Stimulated activated CD4-positive, alpha-beta T cell treated with anti-CD3 and anti-CD28 coated beads, Interleukin-4, amount 100 ng/mL, for 48 hours (primary cell): ENCODE measurements around the gene PSMD1.
"Not testable (repeated sequence)": the region's sequence is repeated elsewhere in the genome, so short reads cannot be mapped to it uniquely, and the experiment has no call there.

Experiments used
- DNase-seq, 2 donors: peaks; one replicate each; pipeline ENCODE4 v3.0.0-alpha.2; 2020; ENCODE audit warnings: low read depth in 2 of 2

The PSMD1 gene

GRCh38 chr2:231115651-231116050, 59.0 kb downstream of the PSMD1 start:
- DNase-seq, result no peak

DNA sequence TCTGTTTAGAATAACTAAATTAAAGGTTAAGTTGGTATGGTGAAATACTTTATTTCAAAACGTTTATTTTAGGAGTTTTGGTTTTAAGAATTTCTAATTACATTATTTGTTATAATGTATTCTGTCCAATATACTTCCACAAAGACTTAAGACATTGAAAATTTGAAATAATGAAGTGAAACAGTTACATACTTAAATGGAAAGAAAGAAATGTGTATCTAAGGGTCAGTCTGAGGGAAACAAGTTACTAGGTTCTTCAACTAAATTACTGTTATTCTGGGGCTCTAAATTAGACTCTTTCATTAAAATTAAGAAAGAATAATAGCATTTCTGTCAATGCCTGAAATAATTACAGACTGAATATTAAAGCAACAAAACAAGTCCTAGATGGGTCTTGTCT, 60.5 kb downstream of the PSMD1 start:
- DNase-seq, result no peak

DNA sequence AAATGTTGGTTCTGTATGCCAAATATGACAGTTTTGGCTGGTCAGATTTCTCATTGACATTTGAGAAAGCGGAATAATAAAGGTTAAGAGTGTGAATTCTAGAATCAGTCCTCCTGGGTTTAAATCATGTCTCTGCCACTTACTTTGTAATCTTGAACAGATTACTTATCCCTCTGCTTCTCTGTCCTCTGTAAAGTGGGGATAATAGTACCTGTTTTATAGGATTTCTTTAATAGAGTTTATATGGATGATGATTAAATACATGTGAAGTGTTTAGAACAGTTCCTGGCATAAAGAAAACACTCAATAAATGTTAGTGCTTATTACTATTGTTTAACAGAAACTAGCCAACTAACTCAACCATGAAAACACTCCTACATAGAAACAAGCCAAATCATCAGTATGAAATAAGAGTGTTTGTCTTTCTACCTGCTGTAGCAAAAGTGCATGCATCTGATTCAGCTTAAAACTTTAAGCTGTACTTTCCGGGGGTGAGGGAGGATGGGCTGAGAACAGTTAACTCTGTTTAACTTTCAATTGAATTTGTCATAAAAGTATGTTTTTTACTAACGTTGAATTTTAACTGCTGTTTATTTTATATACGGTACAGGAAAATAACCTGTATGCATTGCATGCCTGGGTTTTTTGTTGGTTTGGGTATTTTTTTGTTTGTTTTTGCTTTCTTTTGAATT, 61.4 kb downstream of the PSMD1 start:
- DNase-seq, result no peak

DNA sequence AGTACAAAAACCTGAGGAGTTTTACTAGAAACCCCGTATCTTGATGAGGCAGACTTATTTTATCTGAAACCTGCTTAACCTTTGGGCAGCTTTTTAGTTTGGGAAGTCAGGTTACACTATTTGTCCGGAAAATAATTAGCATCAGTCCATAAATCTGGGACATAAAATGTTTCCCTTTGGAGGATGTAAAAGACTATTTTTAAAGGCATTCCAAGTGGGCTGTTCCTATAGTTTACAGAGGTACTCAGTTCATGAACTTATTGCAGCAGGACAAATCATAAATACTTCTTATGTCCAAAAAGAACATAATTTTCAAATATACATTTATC, 61.9 kb downstream of the PSMD1 start:
- DNase-seq, result no peak

GRCh38 chr2:231123362-231123898, 66.8 kb downstream of the PSMD1 start:
- DNase-seq, result no peak

- DNase-seq, result no peak
These were observed 68.3 kb downstream of the PSMD1 start, which contains the start of gene HTR2B for GRCh38 chr2:231124838-231125568. HTR2B (minus strand) TSS chr2:231125042; CDS start chr2:231123764, 1,278 bp downstream.

DNA sequence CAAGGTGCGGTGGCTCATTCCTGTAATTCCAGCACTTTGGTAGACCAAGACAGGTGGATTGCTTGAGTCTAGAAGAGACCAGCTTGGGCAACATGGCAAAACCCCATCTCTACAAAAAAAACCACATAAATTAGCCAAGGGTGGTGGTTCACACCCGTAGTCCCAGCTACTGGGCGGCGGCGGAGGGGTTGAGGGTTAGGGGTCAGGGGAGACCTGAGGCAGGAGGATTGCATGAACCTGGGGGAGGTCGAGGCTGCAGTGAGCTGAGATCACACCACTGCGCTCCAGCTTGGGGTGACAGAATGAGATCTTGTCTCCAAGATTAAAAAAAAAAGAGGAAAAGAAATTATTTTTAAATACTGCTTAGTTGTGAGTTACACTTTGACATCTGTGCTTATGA, 69.5 kb downstream of the PSMD1 start:
- no peak for DNase-seq

DNA sequence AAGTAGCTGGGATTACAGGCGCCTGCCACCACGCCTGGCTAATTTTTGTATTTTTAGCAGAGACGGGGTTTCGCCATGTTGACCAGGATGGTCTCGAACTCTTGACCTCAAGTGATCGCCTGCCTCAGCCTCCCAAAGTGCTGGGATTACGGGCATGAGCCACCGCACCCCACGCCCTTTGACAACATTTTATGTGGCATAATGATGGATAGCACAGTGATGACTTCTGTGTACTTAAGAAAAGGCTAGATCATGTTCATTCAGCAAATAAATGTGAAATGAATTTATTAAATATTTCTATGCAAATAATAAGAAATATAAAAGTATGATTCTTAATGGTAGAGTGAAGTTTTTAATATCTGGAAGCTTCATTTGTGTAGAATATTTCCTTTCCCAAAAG, 70.8 kb downstream of the PSMD1 start:
- no peak for DNase-seq

DNA sequence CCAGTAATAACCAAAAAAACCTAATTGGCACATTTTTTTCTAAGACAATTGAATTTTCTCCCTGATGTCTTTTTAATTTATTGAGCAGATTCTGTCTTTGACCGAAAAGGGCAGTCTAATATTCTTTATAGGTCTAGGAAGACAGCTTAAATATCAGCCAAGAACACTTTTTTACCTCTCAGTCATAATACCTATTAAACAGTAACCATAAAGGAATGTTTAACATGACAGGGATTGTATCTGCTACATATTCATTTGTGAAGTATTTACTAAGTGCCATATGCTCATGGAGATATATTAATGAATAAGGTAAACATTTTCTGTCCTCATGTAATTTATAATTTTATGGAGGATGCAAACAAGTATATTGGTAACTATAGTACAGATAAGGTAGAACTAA, 71.3 kb downstream of the PSMD1 start:
- no peak for DNase-seq

DNA sequence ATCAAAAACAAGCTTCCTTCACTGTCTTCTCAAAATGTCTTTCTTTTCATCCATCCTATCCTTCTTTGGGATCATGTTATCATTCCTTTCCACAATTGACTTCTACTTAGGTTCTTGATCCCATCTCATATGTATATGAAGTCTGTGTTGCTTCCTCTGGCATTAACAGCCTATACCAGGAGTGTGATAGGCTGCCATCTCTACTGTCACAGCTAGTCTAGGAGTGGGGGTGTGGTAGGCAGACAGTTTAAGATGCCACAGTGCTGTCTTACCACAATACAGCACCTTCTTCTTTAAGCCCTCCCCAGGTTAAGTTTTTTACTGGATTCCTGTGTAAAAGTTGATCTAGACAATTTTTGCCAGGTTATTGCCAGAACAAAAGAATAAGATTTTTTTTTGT, 71.9 kb downstream of the PSMD1 start:
- no peak for DNase-seq

GRCh38 chr2:231129216-231129615, 72.5 kb downstream of the PSMD1 start:
- no peak for DNase-seq

DNA sequence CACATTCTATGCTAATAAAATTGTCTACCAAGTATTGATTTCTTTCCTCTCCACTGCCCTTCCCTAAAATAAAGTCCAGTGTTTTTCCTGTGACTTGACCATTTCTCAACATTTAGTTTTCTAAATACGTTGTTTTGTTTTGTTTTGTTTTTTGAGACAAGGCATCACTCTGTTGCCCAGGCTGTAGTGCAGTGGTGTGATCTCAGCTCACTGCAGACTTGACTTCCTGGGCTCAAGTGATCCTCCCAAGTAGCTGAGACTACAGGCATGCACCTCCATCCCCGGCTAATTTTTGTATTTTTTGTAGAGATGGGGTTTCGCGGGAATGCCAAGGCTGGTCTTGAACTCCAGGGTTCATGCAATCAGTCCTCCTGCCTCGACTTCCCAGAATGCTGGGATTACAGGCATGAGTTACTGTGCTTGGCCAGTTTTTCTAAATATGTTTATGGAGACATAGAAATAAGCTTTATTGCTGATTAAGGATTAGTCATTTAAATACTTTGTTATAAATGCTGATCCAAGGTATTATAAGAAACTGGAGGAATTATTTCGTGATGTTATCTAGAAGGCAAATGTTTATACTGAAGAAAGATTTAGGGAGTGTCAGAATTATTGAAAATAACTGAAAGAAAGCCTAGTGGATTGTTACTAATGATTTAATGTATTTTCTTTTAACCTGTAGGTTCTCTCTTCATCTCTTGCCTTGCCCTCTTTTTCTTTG, 73.8 kb downstream of the PSMD1 start:
- no peak for DNase-seq

- no peak for DNase-seq
These were observed 75.5 kb downstream of the PSMD1 start for GRCh38 chr2:231132129-231132528.

DNA sequence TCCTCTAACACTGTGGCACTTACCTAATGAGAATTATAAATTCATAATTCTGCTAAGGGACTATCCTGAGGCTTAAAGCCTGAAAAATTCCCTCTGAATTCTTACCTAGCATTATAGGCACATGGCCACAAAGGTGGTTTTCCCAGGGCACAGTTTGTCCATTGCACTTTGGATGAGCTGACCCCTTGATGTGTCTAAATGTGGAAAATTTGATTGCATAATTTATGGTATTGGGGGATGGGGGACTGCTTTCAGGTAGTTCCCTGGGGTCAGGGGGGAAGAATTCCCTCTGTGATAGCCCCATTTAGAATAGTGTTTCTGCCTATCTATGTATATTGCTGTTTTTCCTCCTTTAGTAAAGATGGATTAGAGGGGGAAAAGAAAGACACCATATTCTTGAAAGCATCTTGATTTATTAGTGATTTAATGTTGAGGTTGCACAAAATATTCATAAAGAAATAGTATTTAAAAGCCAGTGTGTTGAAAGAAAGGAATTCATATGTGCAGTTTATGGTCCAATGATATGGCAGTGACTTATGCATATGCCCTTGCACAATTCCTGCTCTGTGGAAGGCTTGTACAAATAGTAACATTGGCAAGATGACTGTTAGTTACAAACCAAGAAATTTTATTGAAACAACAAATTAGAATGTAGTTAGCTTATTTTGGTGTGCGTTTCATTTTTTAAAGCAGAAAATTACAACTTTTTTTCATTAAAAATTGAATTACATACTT, 76.9 kb downstream of the PSMD1 start:
- DNase-seq, result no peak

DNA sequence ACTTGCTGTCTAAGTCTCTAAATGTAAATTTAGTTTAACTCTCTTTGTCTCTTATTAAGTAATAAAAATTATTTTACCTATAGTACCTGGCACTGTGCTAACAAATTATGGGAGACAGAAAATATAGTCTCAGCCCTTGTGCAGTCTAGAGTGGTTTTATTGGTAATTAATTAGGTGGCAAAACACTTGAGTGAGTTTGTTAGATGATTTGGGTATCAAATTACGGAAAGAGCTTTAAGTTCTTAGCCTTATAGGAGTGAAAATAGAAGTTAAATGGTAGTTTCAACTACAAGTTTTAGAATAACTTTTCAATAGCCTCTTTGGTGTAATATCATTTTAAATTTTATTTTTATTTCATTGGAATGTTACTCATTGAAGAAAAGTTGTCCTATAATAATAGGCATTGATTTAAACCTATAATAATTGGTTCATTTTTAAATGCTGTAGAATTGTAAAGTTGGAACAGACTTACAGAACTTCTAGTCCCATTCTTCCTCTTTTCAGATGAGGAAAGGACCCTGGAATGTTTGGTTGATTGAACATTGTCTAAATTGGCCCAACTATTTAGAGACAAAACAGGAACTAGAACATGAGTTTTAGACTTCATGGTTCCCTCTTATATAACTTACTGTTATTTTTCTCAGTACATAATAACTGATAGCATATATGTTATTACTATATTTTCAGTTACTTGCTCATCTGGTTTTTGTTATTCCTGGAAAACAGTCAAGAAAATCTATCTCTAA, 78.4 kb downstream of the PSMD1 start:
- no peak for DNase-seq

DNA sequence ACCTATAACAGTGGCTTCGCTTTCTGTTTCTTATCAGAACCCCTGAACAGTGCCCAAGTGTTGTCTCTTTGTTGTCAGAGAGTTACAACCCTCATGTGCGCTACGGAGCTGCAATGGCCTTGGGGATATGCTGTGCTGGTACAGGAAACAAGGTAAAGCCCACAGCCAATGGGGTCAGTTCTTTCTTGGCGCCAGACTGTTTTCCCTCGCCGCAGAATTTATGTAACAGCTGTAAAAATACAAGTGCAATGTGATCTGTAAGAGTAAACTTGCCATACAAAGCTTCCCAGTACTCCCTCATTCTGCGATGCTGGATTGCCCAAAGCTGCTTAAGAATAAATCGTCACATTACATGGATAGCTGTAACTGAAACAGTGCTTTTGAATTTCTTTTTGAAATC, 82.0 kb downstream of the PSMD1 start:
- DNase-seq, result no peak

GRCh38 chr2:231139796-231140195, 83.1 kb downstream of the PSMD1 start:
- no peak for DNase-seq

DNA sequence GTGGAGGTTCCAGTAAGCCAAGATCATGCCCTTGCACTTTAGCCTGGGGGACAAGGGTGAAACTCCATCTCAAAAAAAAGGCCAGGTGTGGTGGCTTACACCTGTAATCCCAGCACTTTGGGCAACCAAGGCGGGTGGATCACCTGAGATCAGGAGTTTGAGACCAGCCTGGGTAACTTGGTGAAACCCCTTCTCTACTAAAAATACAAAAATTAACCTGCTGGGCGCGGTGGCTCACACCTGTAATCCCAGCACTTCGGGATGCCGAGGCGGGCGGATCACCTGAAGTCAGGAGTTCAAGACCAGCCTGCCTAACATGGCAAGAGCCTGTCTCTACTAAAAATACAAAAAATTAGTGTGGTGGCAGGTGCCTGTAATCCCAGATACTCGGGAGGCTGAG, 84.1 kb downstream of the PSMD1 start:
- not testable (repeated sequence) for DNase-seq

- DNase-seq, result no peak
These were observed 88.2 kb downstream of the PSMD1 start for GRCh38 chr2:231144896-231145295.

DNA sequence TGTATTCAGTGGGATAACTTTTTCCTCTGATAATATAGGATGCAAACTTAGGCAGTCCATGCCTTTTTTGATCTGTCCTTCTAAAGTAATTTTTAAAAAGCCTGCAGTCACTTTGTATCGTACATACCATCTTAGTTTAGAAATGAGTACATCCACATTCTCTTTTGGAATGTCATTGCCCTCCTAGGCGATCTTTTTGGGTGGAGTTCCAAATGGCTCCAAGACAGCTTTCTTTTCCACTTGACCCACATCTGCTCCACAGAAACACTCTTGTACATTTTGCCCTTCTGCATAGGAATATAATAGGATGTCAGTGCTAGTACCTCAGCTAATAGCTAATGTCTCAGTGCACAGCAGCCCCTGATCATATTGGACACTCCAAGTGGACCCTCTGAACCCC, 90.0 kb downstream of the PSMD1 start:
- no peak for DNase-seq
